ENCODE results near the gene TERT.
"Not testable (repeated sequence)": the region's sequence is repeated elsewhere in the genome, so short reads cannot be mapped to it uniquely, and the experiment has no call there.

The TERT gene

GRCh38 chr5:1280177-1281037, 14.5 kb downstream of the TERT start:
- DNase-seq (ENCODE audit: low read depth in 3 of 3, low spot score in 1 of 3): no peak

- no peak for DNase-seq (ENCODE audit: low read depth in 3 of 3, low spot score in 1 of 3)
These were observed 15.3 kb downstream of the TERT start for GRCh38 chr5:1279443-1280151.

- DNase-seq (ENCODE audit: low read depth in 3 of 3, low spot score in 1 of 3): no peak
These were observed 16.0 kb downstream of the TERT start for GRCh38 chr5:1278656-1279442.

GRCh38 chr5:1278216-1278615, 16.7 kb downstream of the TERT start:
- DNase-seq (ENCODE audit: low read depth in 3 of 3, low spot score in 1 of 3): no peak

GRCh38 chr5:1277781-1278180, 17.1 kb downstream of the TERT start:
- no peak for DNase-seq (ENCODE audit: low read depth in 3 of 3, low spot score in 1 of 3)

- no peak for DNase-seq (ENCODE audit: low read depth in 3 of 3, low spot score in 1 of 3)
These were observed 17.5 kb downstream of the TERT start for GRCh38 chr5:1277331-1277730.

GRCh38 chr5:1276930-1277329, 17.9 kb downstream of the TERT start:
- no peak for DNase-seq (ENCODE audit: low read depth in 3 of 3, low spot score in 1 of 3)

GRCh38 chr5:1275397-1276391, 19.2 kb downstream of the TERT start:
- DNase-seq (ENCODE audit: low read depth in 3 of 3, low spot score in 1 of 3): not testable (repeated sequence)

GRCh38 chr5:1274471-1274870, 20.4 kb downstream of the TERT start:
- no peak for DNase-seq (ENCODE audit: low read depth in 3 of 3, low spot score in 1 of 3)

GRCh38 chr5:1273745-1274144, 21.1 kb downstream of the TERT start:
- no peak for DNase-seq (ENCODE audit: low read depth in 3 of 3, low spot score in 1 of 3)

GRCh38 chr5:1272201-1272600, 22.7 kb downstream of the TERT start:
- no peak for DNase-seq (ENCODE audit: low read depth in 3 of 3, low spot score in 1 of 3)

- no peak for DNase-seq (ENCODE audit: low read depth in 3 of 3, low spot score in 1 of 3)
These were observed 23.6 kb downstream of the TERT start for GRCh38 chr5:1270933-1271914.

- DNase-seq (ENCODE audit: low read depth in 3 of 3, low spot score in 1 of 3): no peak
These were observed 24.4 kb downstream of the TERT start for GRCh38 chr5:1270426-1270825.

- DNase-seq (ENCODE audit: low read depth in 3 of 3, low spot score in 1 of 3): peak in 1 of 3 donors; percentile 8
These were observed 26.2 kb downstream of the TERT start for GRCh38 chr5:1268666-1269065.

- DNase-seq (ENCODE audit: low read depth in 3 of 3, low spot score in 1 of 3): no peak
These were observed 26.8 kb downstream of the TERT start for GRCh38 chr5:1268056-1268455.

GRCh38 chr5:1267464-1267863, 27.4 kb downstream of the TERT start:
- DNase-seq (ENCODE audit: low read depth in 3 of 3, low spot score in 1 of 3): not testable (repeated sequence)

- DNase-seq (ENCODE audit: low read depth in 3 of 3, low spot score in 1 of 3): no peak
These were observed 28.1 kb downstream of the TERT start for GRCh38 chr5:1266791-1267190.

GRCh38 chr5:1265461-1266455, 29.1 kb downstream of the TERT start:
- no peak for DNase-seq (ENCODE audit: low read depth in 3 of 3, low spot score in 1 of 3)
